Non-pigmented ciliary epithelial cell (primary cell): Measurements from ENCODE around the gene RGS4.

Experiments used
- DNase-seq: peaks from one replicate; pipeline ENCODE4 v3.0.0-alpha.2; 2010; ENCODE audit warnings: low read depth

The RGS4 gene

GRCh38 chr1:163102590-163102989, 33.4 kb downstream of the RGS4 start:
- DNase-seq, result no peak

GRCh38 chr1:163104385-163105099, 35.4 kb downstream of the RGS4 start:
- no peak for DNase-seq

GRCh38 chr1:163106364-163106987, 37.3 kb downstream of the RGS4 start:
- no peak for DNase-seq

- DNase-seq, result no peak
Measured at GRCh38 chr1:163107655-163108054, 38.5 kb downstream of the RGS4 start.

- no peak for DNase-seq
Measured at GRCh38 chr1:163115887-163116286, 46.7 kb downstream of the RGS4 start.

- DNase-seq, result no peak
Measured at GRCh38 chr1:163119707-163120106, 50.5 kb downstream of the RGS4 start.

- no peak for DNase-seq
Measured at GRCh38 chr1:163120372-163120771, 51.2 kb downstream of the RGS4 start.

GRCh38 chr1:163124812-163125211, 55.7 kb downstream of the RGS4 start:
- no peak for DNase-seq
